ENCODE measurements around the gene CYSTM1.

CYSTM1 gene

GRCh38 chr5:140178482-140179116, 3.6 kb downstream of the CYSTM1 start:
- Histone ChIP-seq H3K4me3 (ENCODE audit: low read length) (no peak overlapping the region), H3K4me1 (ENCODE audit: control insufficient read depth, insufficient read depth, low read length) (no peaks in the 10 kb centered on the region), H3K27me3 (ENCODE audit: control insufficient read depth, insufficient read depth, low read length) (no peaks in the 10 kb centered on the region; the same call in 1 of the 2 replicates), H3K36me3 (ENCODE audit: control insufficient read depth, insufficient read depth, low read length) (no peaks in the 10 kb centered on the region), H3K27ac (ENCODE audit: low read length) (no peak overlapping the region), H3K9me3 (ENCODE audit: control insufficient read depth, insufficient read depth, low read length) (no peaks in the 10 kb centered on the region)
- no CpG with 5 or more reads among the region's 6 CpGs for WGBS (ENCODE audit: insufficient coverage, insufficient read length)
- no peak for DNase-seq (ENCODE audit: low read depth, low spot score)

- Histone ChIP-seq H3K9me3 (ENCODE audit: control insufficient read depth, insufficient read depth, low read length) (no peaks in the 10 kb centered on the region), H3K36me3 (ENCODE audit: control insufficient read depth, insufficient read depth, low read length) (no peaks in the 10 kb centered on the region), H3K27ac (ENCODE audit: low read length) (no peak overlapping the region), H3K4me3 (ENCODE audit: low read length) (no peak overlapping the region), H3K4me1 (ENCODE audit: control insufficient read depth, insufficient read depth, low read length) (no peaks in the 10 kb centered on the region), H3K27me3 (ENCODE audit: control insufficient read depth, insufficient read depth, low read length) (no peaks in the 10 kb centered on the region; the same call in 1 of the 2 replicates)
- DNase-seq (ENCODE audit: low read depth, low spot score) = no peak
- no CpG with 5 or more reads among the region's 5 CpGs for WGBS (ENCODE audit: insufficient coverage, insufficient read length)
Observed at GRCh38 chr5:140181002-140181483, 6.1 kb downstream of the CYSTM1 start.

- Histone ChIP-seq H3K27ac (ENCODE audit: low read length) (no peak overlapping the region), H3K27me3 (ENCODE audit: control insufficient read depth, insufficient read depth, low read length) (no peaks in the 10 kb centered on the region; the same call in 1 of the 2 replicates), H3K4me3 (ENCODE audit: low read length) (no peak overlapping the region), H3K36me3 (ENCODE audit: control insufficient read depth, insufficient read depth, low read length) (no peaks in the 10 kb centered on the region), H3K4me1 (ENCODE audit: control insufficient read depth, insufficient read depth, low read length) (no peaks in the 10 kb centered on the region), H3K9me3 (ENCODE audit: control insufficient read depth, insufficient read depth, low read length) (no peaks in the 10 kb centered on the region)
- no peak for DNase-seq (ENCODE audit: low read depth, low spot score)
- WGBS (ENCODE audit: insufficient coverage, insufficient read length) = no CpG with 5 or more reads among the region's 3 CpGs
Observed at GRCh38 chr5:140181525-140181924, 6.5 kb downstream of the CYSTM1 start.

- Histone ChIP-seq H3K36me3 (ENCODE audit: control insufficient read depth, insufficient read depth, low read length) (no peaks in the 10 kb centered on the region), H3K4me3 (ENCODE audit: low read length) (no peak overlapping the region), H3K27me3 (ENCODE audit: control insufficient read depth, insufficient read depth, low read length) (no peaks in the 10 kb centered on the region; the same call in 1 of the 2 replicates), H3K4me1 (ENCODE audit: control insufficient read depth, insufficient read depth, low read length) (no peaks in the 10 kb centered on the region), H3K27ac (ENCODE audit: low read length) (no peak overlapping the region), H3K9me3 (ENCODE audit: control insufficient read depth, insufficient read depth, low read length) (no peaks in the 10 kb centered on the region)
- no CpG with 5 or more reads among the region's 2 CpGs for WGBS (ENCODE audit: insufficient coverage, insufficient read length)
- no peak for DNase-seq (ENCODE audit: low read depth, low spot score)
Observed at GRCh38 chr5:140182075-140182711, 7.2 kb downstream of the CYSTM1 start.

DNA sequence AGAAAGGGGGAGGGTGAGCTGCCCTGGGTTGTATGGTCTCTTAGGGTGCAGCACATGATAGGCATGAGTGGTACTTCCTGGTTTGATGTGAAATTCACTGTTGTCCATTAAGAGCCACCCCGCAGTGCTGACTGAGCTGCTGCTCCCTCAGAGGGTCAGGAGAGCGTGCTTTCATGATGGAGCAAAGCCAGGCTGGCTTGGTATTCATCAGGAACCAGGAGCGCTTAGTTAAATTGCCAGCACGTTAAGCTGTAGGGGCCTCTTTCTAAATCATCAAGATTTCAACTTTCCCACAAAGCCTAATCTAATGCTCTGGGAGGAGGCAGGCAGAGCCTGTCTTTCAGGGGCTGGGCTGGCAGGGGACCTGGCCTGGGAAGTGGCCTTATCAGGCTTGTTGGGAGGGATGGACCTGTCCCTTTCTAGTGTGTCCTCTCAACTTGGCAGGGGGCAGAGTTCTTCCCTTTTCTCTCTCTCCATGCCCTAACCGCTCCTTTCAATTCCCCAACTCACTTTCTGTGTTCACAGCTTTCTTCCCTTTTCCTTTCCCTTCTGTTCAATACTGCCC, 7.9 kb downstream of the CYSTM1 start:
- H3K4me3 ChIP-seq (ENCODE audit: low read length) = no peak overlapping the region
- no peaks in the 10 kb centered on the region; the same call in 1 of the 2 replicates for H3K27me3 ChIP-seq (ENCODE audit: control insufficient read depth, insufficient read depth, low read length)
- H3K36me3 ChIP-seq (ENCODE audit: control insufficient read depth, insufficient read depth, low read length) = no peaks in the 10 kb centered on the region
- no peak overlapping the region for H3K27ac ChIP-seq (ENCODE audit: low read length)
- no peaks in the 10 kb centered on the region for H3K9me3 ChIP-seq (ENCODE audit: control insufficient read depth, insufficient read depth, low read length)
- H3K4me1 ChIP-seq (ENCODE audit: control insufficient read depth, insufficient read depth, low read length) = no peaks in the 10 kb centered on the region
- WGBS (ENCODE audit: insufficient coverage, insufficient read length) = no CpG with 5 or more reads among the region's 5 CpGs
- DNase-seq (ENCODE audit: low read depth, low spot score) = no peak

GRCh38 chr5:140185409-140185808, 10.4 kb downstream of the CYSTM1 start:
- Histone ChIP-seq H3K27ac (ENCODE audit: low read length) (no peak overlapping the region), H3K27me3 (ENCODE audit: control insufficient read depth, insufficient read depth, low read length) (no peaks in the 10 kb centered on the region; the same call in 1 of the 2 replicates), H3K4me1 (ENCODE audit: control insufficient read depth, insufficient read depth, low read length) (no peaks in the 10 kb centered on the region), H3K4me3 (ENCODE audit: low read length) (no peak overlapping the region), H3K9me3 (ENCODE audit: control insufficient read depth, insufficient read depth, low read length) (no peaks in the 10 kb centered on the region), H3K36me3 (ENCODE audit: control insufficient read depth, insufficient read depth, low read length) (no peaks in the 10 kb centered on the region)
- no CpG with 5 or more reads among the region's 2 CpGs for WGBS (ENCODE audit: insufficient coverage, insufficient read length)
- DNase-seq (ENCODE audit: low read depth, low spot score) = no peak

DNA sequence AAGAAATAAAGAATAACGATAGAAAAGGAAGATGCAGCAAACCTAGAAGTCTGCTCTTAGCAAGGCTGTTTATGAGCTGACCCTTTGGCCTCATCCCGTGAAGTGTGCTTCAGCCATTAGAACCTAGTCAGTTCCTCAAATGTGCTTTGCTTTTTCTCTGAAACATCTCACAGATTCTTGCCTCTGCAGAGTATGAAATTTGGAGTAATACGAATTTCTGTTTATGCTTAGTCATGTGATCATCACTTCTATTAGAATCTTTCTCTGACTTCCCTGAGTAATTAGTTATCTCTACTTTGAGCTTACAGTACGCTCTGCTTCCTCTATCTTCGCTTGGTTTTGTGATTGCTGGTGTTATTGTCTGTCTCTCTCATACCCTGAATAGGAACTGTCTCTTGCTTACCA, 11.3 kb downstream of the CYSTM1 start:
- H3K36me3 ChIP-seq (ENCODE audit: control insufficient read depth, insufficient read depth, low read length) = no peaks in the 10 kb centered on the region
- no peaks in the 10 kb centered on the region; the same call in 1 of the 2 replicates for H3K27me3 ChIP-seq (ENCODE audit: control insufficient read depth, insufficient read depth, low read length)
- no peaks in the 10 kb centered on the region for H3K9me3 ChIP-seq (ENCODE audit: control insufficient read depth, insufficient read depth, low read length)
- DNase-seq (ENCODE audit: low read depth, low spot score) = no peak
- no peaks in the 10 kb centered on the region for H3K4me1 ChIP-seq (ENCODE audit: control insufficient read depth, insufficient read depth, low read length)
- H3K27ac ChIP-seq (ENCODE audit: low read length) = no peak overlapping the region
- no peak overlapping the region for H3K4me3 ChIP-seq (ENCODE audit: low read length)
- WGBS (ENCODE audit: insufficient coverage, insufficient read length) = no CpG with 5 or more reads among the region's 5 CpGs

DNA sequence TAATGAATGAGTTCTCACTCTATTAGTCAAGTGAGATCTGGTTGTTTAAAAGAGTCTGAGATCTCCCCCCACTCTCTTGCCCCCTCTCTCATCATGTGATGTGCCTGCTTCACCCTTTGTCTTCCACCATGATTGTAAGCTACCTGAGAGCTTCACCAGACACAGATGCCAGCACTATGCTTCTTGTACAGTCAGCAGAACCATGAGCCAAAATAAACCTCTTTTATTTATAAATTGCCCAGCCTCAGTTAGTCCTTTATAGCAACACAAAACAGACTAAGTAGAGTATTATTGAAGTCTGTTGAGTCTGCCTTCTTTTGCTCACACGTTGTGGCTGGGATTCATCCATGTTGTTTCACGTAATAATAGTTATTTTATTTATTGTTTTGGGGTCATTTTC, 14.3 kb downstream of the CYSTM1 start:
- no peaks in the 10 kb centered on the region for H3K9me3 ChIP-seq (ENCODE audit: control insufficient read depth, insufficient read depth, low read length)
- H3K4me3 ChIP-seq (ENCODE audit: low read length) = no peak overlapping the region
- H3K4me1 ChIP-seq (ENCODE audit: control insufficient read depth, insufficient read depth, low read length) = peaks cover 1% of the 10 kb centered on the region; the same call in 1 of the 2 replicates
- no peak overlapping the region for H3K27ac ChIP-seq (ENCODE audit: low read length)
- no CpG with 5 or more reads among the region's 2 CpGs for WGBS (ENCODE audit: insufficient coverage, insufficient read length)
- no peak for DNase-seq (ENCODE audit: low read depth, low spot score)
- H3K36me3 ChIP-seq (ENCODE audit: control insufficient read depth, insufficient read depth, low read length) = no peaks in the 10 kb centered on the region
- H3K27me3 ChIP-seq (ENCODE audit: control insufficient read depth, insufficient read depth, low read length) = no peaks in the 10 kb centered on the region

DNA sequence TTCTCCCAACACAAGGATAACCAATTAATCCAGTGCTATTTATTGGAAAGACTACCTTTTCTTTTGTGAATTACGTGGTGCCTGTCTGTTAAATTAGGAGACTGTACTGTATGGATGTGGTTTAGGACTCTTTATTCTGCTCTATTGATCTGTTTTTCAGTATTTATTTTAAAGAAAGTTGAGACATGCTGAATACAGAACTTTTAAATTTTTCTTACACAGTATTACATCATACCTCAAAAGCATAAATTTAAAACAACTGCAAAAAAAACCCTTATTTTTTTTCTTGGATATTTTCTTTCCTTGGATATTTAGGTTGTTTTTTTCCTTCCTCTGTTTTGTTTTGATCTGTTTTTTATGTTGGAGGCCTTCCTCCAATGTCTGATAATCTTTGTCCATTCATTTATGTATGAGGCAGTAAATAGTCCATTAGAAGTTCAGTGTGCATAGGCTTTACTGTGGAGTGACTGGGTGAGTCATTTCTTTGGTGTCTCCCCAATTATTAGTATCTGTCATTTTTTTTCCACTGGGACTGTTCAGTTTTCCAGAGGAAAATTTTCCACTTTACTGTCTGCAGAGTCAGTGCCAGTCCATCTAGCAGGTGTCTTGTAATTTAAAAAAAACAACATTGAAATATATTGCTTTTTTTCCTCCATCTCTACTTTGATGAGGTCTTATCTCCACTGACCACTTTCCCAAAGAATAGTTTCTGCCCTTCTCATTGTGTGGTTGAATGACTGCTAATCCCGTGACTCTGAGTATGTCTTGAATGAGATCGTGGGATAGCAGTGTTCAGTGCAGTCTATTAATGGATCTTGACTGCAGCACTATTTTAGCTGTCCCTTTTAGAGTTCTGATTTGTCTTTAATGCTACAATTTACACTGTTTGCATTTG, 15.2 kb downstream of the CYSTM1 start:
- no peak overlapping the region for H3K4me3 ChIP-seq (ENCODE audit: low read length)

GRCh38 chr5:140190872-140191218, 15.9 kb downstream of the CYSTM1 start:
- no CpG with 5 or more reads among the region's 1 CpG for WGBS (ENCODE audit: insufficient coverage, insufficient read length)
- H3K4me1 ChIP-seq (ENCODE audit: control insufficient read depth, insufficient read depth, low read length) = peaks cover 1% of the 10 kb centered on the region; the same call in 1 of the 2 replicates
- DNase-seq (ENCODE audit: low read depth, low spot score) = no peak

More for the DNA sequence above, 15.2 kb downstream of the CYSTM1 start:
- no peak for DNase-seq (ENCODE audit: low read depth, low spot score)
- Histone ChIP-seq H3K4me1 (ENCODE audit: control insufficient read depth, insufficient read depth, low read length) (peaks cover 1% of the 10 kb centered on the region; the same call in 1 of the 2 replicates), H3K27me3 (ENCODE audit: control insufficient read depth, insufficient read depth, low read length) (no peaks in the 10 kb centered on the region), H3K9me3 (ENCODE audit: control insufficient read depth, insufficient read depth, low read length) (no peaks in the 10 kb centered on the region), H3K36me3 (ENCODE audit: control insufficient read depth, insufficient read depth, low read length) (no peaks in the 10 kb centered on the region), H3K27ac (ENCODE audit: low read length) (no peak overlapping the region)
- WGBS (ENCODE audit: insufficient coverage, insufficient read length) = no CpG with 5 or more reads among the region's 3 CpGs

More at GRCh38 chr5:140190872-140191218, 15.9 kb downstream of the CYSTM1 start:
- Histone ChIP-seq H3K9me3 (ENCODE audit: control insufficient read depth, insufficient read depth, low read length) (no peaks in the 10 kb centered on the region), H3K27me3 (ENCODE audit: control insufficient read depth, insufficient read depth, low read length) (no peaks in the 10 kb centered on the region), H3K4me3 (ENCODE audit: low read length) (no peak overlapping the region), H3K36me3 (ENCODE audit: control insufficient read depth, insufficient read depth, low read length) (no peaks in the 10 kb centered on the region), H3K27ac (ENCODE audit: low read length) (no peak overlapping the region)

Data from iPS DF 6.9 (cell line).